ENCODE measurements around the gene ANAPC15.
"Not testable (repeated sequence)": the region's sequence is repeated elsewhere in the genome, so short reads cannot be mapped to it uniquely, and the experiment has no call there.

ANAPC15 gene

DNA sequence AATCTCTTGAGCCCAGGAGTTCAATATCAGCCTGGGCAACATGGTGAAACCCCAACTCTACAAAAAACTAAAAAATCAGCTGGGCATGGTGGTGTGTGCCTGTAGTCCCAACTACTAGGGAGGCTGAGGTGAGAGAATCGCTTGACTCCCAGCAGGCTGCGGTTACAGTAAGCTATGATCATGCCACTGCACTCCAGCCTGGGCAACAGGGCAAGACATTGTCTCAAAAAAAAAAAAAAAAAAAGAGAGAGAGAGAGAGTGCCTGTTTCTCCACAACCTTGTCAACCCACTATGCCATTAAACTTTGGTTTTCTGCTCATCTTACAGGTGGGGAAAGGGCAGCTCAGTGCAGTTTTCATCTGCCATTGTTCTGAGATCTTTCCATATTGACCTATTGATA is 28.2 kb upstream of the ANAPC15 start:
- no peak for DNase-seq (ENCODE audit: extremely low read depth, insufficient read length)
- no peak for TF ChIP-seq CTCF (IDR thresholded peaks at IDR 0.05; ENCODE audit: insufficient read depth, low read length, poor library complexity, severe bottlenecking)
- no peaks in the 10 kb centered on the region for H3K36me3 ChIP-seq (ENCODE audit: control insufficient read depth, insufficient read depth, low read length)

DNA sequence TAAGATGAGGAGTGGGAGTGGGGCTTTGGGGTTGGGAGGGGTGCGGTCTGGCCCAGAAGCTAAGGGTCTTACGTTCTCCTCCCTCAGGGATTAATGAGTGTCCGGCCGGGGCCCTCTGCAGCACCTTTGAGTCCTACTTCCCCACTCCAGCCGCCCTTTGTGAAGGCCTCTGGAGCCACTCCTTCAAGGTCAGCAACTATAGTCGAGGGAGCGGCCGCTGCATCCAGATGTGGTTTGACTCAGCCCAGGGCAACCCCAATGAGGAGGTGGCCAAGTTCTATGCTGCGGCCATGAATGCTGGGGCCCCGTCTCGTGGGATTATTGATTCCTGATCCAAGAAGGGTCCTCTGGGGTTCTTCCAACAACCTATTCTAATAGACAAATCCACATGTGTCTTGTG is 27.0 kb upstream of the ANAPC15 start:
- no peak for DNase-seq (ENCODE audit: extremely low read depth, insufficient read length)
- TF ChIP-seq CTCF (IDR thresholded peaks at IDR 0.05; ENCODE audit: insufficient read depth, low read length, poor library complexity, severe bottlenecking): no peak
- Histone ChIP-seq H3K4me3 (replicated peaks; ENCODE audit: low read depth, low read length) (no peak overlapping the region), H3K36me3 (ENCODE audit: control insufficient read depth, insufficient read depth, low read length) (no peaks in the 10 kb centered on the region), H3K27me3 (replicated peaks; ENCODE audit: control insufficient read depth, insufficient read depth, low read length) (no peaks in the 10 kb centered on the region)

More for the DNA sequence above, 28.2 kb upstream of the ANAPC15 start:
- Histone ChIP-seq H3K27me3 (replicated peaks; ENCODE audit: control insufficient read depth, insufficient read depth, low read length) (no peaks in the 10 kb centered on the region), H3K4me3 (replicated peaks; ENCODE audit: low read depth, low read length) (no peak overlapping the region)

DNA sequence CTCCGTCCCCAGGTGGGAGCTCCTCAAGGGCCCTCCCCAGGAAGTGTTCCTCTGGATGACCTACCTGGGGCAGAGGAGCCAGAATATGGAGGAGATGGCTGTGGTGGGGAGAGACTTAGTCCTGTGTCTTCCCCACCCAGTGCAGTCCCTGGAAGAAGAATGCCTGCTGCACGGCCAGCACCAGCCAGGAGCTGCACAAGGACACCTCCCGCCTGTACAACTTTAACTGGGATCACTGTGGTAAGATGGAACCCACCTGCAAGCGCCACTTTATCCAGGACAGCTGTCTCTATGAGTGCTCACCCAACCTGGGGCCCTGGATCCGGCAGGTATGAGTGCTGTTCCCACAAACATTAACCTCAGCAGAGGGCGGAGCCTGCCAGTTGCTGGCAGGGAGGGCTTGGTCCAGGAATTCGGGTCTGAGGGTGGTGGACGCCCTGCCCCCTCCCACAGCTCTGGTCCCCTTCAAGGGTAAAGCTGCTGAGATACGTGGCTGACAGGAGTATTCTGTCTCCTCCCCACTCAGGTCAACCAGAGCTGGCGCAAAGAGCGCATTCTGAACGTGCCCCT is 26.4 kb upstream of the ANAPC15 start:
- no peak for DNase-seq (ENCODE audit: extremely low read depth, insufficient read length)
- H3K4me3 ChIP-seq (replicated peaks; ENCODE audit: low read depth, low read length): no peak overlapping the region
- no peak for TF ChIP-seq CTCF (IDR thresholded peaks at IDR 0.05; ENCODE audit: insufficient read depth, low read length, poor library complexity, severe bottlenecking)

DNA sequence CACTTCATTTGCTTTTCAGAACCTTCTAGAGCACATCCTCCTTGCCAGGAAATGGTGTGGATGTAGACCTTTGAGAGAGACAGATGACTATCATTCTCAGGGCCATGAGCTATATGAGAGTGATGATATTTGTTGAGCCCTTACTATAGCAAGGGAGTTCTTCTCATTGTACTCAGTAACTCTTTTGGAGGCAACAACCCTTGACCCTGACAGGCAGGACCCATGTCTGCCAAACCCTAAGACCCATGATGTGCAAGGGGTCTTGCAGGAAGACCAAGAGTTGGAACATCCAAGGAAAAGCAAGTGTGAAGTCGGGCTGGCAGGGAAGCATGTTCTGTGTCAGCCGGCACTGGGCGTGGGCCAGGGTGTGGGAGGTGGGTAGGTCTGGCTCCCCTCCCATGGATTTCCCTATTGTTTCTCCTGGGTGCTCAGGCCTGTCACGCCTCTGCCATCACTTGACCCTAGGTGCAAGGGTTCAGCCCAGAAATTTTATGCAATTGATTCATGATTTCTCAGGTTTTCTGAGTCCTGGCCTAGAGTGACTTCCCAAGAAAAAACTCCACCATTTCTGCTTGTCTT is 24.3 kb upstream of the ANAPC15 start:
- Histone ChIP-seq H3K4me3 (replicated peaks; ENCODE audit: low read depth, low read length) (no peak overlapping the region), H3K27me3 (replicated peaks; ENCODE audit: control insufficient read depth, insufficient read depth, low read length) (no peaks in the 10 kb centered on the region), H3K36me3 (ENCODE audit: control insufficient read depth, insufficient read depth, low read length) (no peaks in the 10 kb centered on the region)
- no peak for DNase-seq (ENCODE audit: extremely low read depth, insufficient read length)
- TF ChIP-seq CTCF (IDR thresholded peaks at IDR 0.05; ENCODE audit: insufficient read depth, low read length, poor library complexity, severe bottlenecking): no peak

More for the DNA sequence above, 26.4 kb upstream of the ANAPC15 start:
- H3K27me3 ChIP-seq (replicated peaks; ENCODE audit: control insufficient read depth, insufficient read depth, low read length): no peaks in the 10 kb centered on the region
- H3K36me3 ChIP-seq (ENCODE audit: control insufficient read depth, insufficient read depth, low read length): no peaks in the 10 kb centered on the region

- TF ChIP-seq CTCF (IDR thresholded peaks at IDR 0.05; ENCODE audit: insufficient read depth, low read length, poor library complexity, severe bottlenecking): no peak
Measured at GRCh38 chr11:72135891-72136683, 23.6 kb upstream of the ANAPC15 start.

GRCh38 chr11:72135473-72135872 is 23.0 kb upstream of the ANAPC15 start, which contains the start of gene FOLR3:
Gene FOLR3 (plus strand): TSS chr11:72135725. CDS start chr11:72135953, 228 bp downstream.
- not testable (repeated sequence) for DNase-seq (ENCODE audit: extremely low read depth, insufficient read length); H3K4me3 ChIP-seq (replicated peaks; ENCODE audit: low read depth, low read length); H3K36me3 ChIP-seq (ENCODE audit: control insufficient read depth, insufficient read depth, low read length); H3K27me3 ChIP-seq (replicated peaks; ENCODE audit: control insufficient read depth, insufficient read depth, low read length)

More at GRCh38 chr11:72135891-72136683, 23.6 kb upstream of the ANAPC15 start:
- Histone ChIP-seq H3K36me3 (ENCODE audit: control insufficient read depth, insufficient read depth, low read length) (no peaks in the 10 kb centered on the region), H3K27me3 (replicated peaks; ENCODE audit: control insufficient read depth, insufficient read depth, low read length) (no peaks in the 10 kb centered on the region), H3K4me3 (replicated peaks; ENCODE audit: low read depth, low read length) (no peak overlapping the region)
- no peak for DNase-seq (ENCODE audit: extremely low read depth, insufficient read length)
